DMS 273 treated with DMSO at 0.1 percent for 48 hours (cell line): ENCODE results near the gene TBX5.

ENCODE experiments used
- DNase-seq: peaks from one replicate; lab custom pipeline; 2025; lab: John Stamatoyannopoulos, UW

The TBX5 gene

DNA sequence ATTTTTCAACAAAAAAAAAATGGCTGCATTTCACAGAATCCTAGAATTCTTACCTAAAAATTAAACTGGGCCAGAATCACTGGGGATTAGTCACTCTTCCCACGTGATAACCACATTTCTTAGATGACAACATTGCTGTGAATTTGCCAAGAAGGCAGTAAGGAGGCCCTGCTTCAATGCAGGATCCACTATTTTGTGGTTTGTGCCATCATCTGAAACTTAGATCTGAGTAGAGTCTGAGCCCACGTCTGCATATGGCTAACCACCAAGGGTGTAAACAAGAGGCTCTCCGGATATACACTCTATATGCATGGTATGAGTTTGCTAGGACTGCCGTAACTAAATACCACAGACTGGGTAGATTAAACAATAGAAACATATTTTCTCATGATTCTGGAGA is 24.4 kb upstream of the TBX5 start:
- no peak for DNase-seq

DNA sequence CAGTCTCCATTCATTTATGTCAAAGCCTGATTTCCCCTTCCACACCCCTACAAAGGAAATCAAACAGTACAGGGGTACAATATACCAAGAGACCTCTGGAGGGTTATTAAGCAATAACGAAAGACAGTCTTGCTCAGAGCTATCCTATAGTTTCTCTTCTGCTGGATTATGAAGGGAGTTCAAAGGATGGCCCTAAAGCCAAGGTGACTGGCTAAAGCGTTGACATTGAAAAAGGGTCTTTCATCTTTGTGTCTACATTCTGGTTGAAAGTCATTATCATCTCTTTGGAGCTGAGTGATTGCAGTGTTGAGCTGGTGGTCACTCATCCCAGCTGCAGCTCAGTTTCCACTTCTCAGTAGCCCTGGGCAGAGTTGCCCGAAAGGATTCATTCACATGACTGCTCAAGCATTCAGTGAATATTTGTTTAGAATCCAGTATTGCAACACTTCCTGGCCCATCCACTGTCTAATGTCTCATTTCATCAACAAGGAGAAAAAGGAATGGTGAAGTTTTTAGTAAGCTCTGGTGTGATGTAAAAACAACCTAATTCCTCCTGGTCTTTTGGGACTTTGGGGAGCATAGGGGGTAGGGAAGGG is 19.2 kb upstream of the TBX5 start:
- no peak for DNase-seq

GRCh38 chr12:114420944-114421335 is 15.0 kb upstream of the TBX5 start:
- no peak for DNase-seq

DNA sequence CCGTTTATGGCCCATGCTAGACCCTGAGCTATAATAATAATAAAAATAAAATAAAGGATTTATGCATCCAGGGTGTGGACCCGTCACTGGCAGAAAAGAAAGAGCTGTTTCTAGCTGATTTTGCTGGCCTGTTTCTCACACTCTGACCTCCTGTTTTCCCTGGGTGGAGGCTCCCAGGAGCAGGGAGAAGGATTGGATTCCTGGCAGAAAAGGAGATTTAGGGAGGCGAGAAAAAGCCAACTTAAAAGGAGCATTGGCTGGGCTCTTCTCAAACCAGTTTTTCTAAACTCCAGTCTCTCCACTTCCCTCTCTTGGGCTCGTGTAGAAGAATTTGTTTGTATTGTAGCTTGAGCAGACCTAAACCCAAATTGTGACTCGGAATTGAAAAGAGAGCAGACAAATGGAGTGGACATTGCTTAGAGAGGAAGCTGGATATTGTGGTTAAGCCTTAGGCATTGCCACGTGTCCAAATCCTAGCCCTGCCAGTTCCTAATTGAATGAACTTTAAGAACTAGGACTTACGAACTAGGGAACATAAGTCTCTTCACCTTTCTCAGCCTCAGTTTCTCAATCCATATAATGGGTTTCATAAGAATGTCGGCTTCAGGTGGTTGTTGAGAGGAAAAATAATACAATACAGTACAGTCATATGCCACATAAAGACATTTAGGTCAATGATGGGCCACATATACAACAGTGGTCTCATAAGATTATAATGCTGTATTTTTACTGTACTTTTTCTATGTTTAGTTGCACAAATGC is 14.4 kb upstream of the TBX5 start:
- DNase-seq, result no peak

GRCh38 chr12:114416028-114416427 is 10.1 kb upstream of the TBX5 start:
- DNase-seq, result no peak

GRCh38 chr12:114415525-114415868 is 9.6 kb upstream of the TBX5 start:
- no peak for DNase-seq

GRCh38 chr12:114414866-114415524 is 9.1 kb upstream of the TBX5 start:
- no peak for DNase-seq

- no peak for DNase-seq
These were observed 8.3 kb upstream of the TBX5 start for GRCh38 chr12:114414031-114414865.

DNA sequence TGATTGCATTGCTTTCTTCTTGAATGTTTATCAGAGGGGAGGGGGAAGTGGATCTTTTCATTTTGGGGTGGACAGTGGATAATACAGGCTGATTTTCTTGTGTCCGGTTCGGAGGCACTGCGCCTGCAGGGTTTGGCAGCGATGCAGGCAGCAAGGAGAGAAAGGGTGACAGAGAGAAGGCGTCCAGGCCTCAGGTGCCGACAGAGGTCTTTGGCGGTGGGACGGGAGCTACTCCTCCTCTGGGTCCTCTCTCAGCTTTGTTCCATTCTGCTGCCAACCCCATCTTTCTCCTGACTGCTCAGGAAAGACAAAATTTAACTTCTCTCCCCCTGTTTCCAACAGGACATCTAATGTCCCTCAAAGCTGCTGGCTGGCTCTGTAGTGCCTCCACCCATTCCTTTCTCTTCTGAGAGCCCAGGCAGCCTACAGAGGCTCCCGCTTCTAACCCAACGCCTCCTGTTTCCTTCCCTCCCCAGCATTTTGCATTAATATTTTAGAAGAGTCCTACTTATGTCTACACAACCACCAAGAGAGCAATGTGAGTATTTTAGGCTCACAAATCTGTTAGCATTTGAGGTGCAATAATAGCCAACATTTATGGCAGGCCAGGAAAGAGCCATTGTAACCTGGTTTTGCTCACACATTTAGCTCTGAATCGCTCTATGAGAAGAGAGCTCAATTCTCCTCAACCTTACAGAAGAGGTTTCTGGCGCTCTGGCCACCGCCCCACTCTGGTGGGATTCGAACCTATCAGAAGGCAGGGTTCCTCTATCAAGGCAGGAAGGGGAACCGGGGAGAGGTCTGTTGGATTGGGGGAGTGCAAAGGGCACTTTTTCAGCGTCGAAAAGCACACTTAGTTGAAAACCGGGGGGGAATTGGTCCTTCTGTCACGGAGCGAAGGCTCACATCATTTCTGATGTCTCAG is 7.1 kb upstream of the TBX5 start:
- no peak for DNase-seq

GRCh38 chr12:114412307-114412706 is 6.4 kb upstream of the TBX5 start:
- no peak for DNase-seq

GRCh38 chr12:114411071-114411837 is 5.3 kb upstream of the TBX5 start:
- no peak for DNase-seq

DNA sequence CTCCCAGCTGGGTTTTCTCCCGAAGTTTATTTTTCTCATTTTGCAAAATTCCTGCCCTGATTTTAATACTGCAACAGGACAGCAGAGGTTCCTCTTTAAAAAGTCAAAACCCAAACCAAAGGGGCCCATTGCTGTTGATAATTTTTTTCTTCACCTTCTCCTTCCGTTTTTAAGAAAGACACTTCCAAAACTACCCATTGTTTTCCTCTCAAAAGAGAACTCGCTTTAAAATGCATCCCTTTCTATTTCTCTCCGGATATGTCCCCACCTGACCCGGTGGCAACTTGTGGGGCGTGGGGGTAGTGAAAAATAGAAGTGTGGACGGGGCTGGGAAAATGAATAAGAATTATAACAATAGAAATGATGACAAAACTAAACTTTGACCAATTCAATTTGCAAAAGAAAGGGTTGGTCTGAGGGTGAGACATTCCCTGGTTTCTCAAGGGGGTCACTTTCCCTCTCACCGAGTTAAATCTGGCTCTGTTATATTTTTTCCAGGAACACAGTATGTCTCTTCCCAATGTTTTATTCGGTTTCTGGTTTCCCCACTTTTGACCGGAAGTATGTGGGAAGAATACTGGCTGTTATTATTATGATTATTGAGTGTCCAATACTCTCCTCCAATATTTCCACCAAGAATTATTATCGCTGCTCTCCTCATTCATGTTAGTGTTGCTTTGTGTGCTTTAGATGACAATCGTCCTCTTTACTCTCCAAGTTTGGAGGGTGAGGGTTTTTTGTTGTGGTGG is 4.1 kb upstream of the TBX5 start:
- no peak for DNase-seq

GRCh38 chr12:114408886-114409851 is 3.2 kb upstream of the TBX5 start:
- DNase-seq, result no peak

- DNase-seq, result no peak
These were observed 2.5 kb upstream of the TBX5 start for GRCh38 chr12:114408471-114408885.

DNA sequence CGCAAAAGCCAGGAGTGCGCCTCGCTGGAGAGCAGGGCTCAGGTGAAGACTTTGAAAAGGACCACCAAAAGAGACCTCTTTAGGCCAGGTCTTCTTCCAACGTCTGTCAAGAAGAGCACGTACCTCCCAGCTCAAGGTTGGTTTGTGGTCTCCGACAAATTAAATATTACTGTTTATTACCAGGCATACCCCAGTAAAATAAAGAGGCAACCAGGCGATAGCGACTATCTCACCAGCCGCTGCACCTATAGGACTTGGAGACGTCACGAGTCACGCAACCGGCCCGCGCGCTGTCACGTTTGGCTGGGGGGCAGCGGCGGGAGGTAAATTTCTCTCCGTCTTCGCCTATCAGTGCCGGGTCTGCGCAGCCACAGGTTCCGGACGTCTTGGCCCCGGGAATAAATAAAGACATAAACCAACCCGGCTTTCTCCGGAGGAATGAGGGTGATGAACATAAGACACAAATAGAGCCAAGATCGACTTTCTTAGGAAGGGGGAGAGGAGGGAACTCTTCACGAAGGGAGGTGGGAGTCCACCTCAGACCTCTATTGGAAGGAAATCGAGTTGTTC is 2.0 kb upstream of the TBX5 start:
- DNase-seq, result no peak

- no peak for DNase-seq
These were observed 1.3 kb upstream of the TBX5 start for GRCh38 chr12:114406984-114407841.

GRCh38 chr12:114406316-114406983 is 506 bp upstream of the TBX5 start:
- DNase-seq, result no peak
